ENCODE results near the gene CMTM6.

CMTM6 gene

GRCh38 chr3:32434206-32434605 is 68.4 kb downstream of the CMTM6 start:
- no peak for TF ChIP-seq CTCF (conservative IDR thresholded peaks at IDR 0.05; ENCODE audit: low read length)
- DNase-seq (ENCODE audit: low read depth), result no peak
- H3K4me3 ChIP-seq (ENCODE audit: low read length), result no peak overlapping the region

DNA sequence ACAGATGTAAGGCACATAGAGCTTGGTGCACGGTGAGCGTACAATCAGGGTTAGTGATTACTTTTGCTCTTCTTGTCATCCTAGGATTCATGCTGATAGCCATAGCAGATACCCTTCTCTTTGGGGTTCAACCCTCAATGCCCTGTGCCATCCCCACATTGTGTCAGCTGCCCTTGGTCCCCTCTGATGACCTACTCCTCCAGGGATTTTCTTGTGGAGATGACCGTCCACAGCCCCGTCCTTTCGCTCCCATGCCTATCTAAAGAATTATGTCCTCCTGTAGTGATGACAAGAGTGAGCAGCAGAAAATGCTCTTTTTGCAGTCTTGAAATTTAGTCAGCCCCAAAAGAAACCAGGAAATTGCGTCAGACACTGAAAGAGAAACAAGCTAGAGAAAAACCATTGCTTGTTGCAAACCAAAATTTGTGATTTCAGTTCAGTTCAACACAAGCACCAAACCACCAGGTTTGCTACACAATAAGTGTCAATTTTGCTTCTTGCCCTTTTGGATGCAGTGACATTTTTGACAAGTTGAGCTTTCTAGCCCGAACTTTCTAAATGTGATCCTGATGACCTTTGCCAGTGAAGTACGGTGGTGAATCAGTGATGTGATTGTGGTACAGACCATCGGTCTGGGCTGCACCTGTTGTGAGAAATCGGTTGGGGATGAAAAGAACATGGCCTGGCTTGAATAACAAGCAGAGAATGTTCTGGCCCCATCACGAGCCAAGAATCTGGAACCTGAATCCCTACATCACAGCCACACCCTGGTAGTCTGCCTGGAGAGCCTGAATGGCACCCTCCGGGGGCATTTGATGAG is 69.7 kb downstream of the CMTM6 start:
- no peak overlapping the region for H3K4me3 ChIP-seq (ENCODE audit: low read length)
- no peak for TF ChIP-seq CTCF (conservative IDR thresholded peaks at IDR 0.05; ENCODE audit: low read length)
- DNase-seq (ENCODE audit: low read depth), result peak; percentile 50

DNA sequence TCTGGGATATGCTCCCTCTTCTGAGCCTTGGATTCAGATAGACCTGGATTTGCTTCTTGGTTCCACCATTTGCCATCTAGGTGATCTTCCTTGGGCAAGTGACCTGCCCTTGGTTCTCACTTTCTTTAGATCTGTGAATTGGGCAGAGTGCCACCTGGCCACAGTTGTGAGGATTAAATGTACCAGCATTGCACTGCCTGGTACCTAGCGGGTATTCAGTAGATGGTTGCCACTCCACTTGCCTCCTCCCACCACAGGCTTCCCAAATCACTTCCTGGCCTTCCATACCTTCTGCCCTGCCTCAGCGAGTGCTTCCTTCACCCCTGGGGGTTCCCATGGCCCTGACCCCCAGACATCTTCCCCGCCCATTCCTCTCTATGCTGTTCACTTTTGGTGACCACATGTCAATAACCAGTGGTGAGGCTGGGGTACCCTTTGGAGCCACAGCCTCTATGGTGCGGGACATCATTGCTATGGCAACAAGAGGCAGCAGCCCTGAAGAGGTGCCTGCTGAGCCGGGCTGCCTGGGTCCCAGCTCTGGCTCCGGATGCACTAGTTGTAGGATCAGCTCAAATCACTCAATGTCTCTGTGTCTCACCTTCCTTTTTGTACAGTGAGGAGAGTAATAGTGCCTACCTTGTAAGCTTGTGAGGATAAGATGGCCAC is 70.5 kb downstream of the CMTM6 start:
- no peak for DNase-seq (ENCODE audit: low read depth)
- no peak for TF ChIP-seq CTCF (conservative IDR thresholded peaks at IDR 0.05; ENCODE audit: low read length)
- H3K4me3 ChIP-seq (ENCODE audit: low read length), result no peak overlapping the region

- DNase-seq (ENCODE audit: low read depth), result no peak
- no peak overlapping the region for H3K4me3 ChIP-seq (ENCODE audit: low read length)
- no peak for TF ChIP-seq CTCF (conservative IDR thresholded peaks at IDR 0.05; ENCODE audit: low read length)
Measured at GRCh38 chr3:32431481-32431880, 71.2 kb downstream of the CMTM6 start.
